Transverse colon (tissue), 3 donors: ENCODE data around the gene NMRK1.

Source experiments
- EP300 ChIP-seq: sonication (generic); formaldehyde crosslinking; IDR thresholded peaks from one replicate; pipeline ENCODE4 v1.6.1; 2017; ENCODE audit warnings: antibody characterized with exemption, low read depth
- POLR2A ChIP-seq: fragments of 450-650 bp; IDR thresholded peaks from one replicate; pipeline ENCODE4 v1.6.1; 2016; ENCODE audit warnings: antibody characterized with exemption, mild to moderate bottlenecking, moderate library complexity
- TF ChIP-seq, protein P1 (sequence below), 5 experiments: fragments of 200-600 bp in 3 of 5; fragments of 450-650 bp in 2 of 5; sonication (generic) in 3 of 5; IDR thresholded peaks; 1 replicate in 2 of 5; 2 replicates in 3 of 5; pipeline ENCODE4 v1.5.1; 2016 to 2017; ENCODE audit warnings: antibody characterized with exemption in 5 of 5, inconsistent platforms in 3 of 5, mild to moderate bottlenecking in 2 of 5, moderate library complexity in 1 of 5

DNA sequence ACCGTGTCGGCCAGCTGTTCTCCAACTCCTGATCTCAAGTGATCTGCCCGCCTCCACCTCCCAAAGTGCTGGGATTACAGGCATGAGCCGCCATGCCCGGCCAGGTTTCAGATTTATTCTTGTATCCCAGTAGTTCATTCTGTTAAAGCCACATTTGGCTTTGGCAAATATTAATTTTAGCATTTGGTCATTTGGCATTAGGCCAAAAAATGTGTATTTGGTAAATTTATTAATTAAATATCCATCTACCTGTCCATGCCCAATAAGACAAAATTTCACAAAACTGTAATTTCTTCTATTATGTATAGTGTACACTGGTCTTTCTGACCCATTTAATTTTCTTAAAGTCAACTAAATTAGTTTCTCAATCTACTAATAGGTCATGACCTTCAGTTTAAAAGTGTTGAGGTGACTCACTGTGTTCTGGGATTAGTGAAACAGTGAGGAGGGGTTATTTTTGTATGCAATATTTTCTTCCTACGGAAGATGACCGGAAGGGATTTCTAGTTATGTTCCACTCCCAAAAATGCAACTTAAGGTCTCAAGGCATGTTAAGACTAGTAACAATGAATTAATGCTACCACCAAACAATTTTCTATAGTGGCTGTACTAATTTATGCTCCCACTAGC is 21.4 kb upstream of the NMRK1 start:
- TF ChIP-seq, protein P1, sequence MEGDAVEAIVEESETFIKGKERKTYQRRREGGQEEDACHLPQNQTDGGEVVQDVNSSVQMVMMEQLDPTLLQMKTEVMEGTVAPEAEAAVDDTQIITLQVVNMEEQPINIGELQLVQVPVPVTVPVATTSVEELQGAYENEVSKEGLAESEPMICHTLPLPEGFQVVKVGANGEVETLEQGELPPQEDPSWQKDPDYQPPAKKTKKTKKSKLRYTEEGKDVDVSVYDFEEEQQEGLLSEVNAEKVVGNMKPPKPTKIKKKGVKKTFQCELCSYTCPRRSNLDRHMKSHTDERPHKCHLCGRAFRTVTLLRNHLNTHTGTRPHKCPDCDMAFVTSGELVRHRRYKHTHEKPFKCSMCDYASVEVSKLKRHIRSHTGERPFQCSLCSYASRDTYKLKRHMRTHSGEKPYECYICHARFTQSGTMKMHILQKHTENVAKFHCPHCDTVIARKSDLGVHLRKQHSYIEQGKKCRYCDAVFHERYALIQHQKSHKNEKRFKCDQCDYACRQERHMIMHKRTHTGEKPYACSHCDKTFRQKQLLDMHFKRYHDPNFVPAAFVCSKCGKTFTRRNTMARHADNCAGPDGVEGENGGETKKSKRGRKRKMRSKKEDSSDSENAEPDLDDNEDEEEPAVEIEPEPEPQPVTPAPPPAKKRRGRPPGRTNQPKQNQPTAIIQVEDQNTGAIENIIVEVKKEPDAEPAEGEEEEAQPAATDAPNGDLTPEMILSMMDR (IDR thresholded peaks at IDR 0.05): no peak
- TF ChIP-seq POLR2A (no peak), EP300 (no peak)
